Ishikawa (cell line): ENCODE measurements around the gene AVPR1A.

Experiments used
- CEBPB ChIP-seq: IDR thresholded peaks from 2 replicates; pipeline ENCODE4 v1.6.1; 2012
- CREB1 ChIP-seq: IDR thresholded peaks from 2 replicates; pipeline ENCODE4 v1.6.1; 2012; ENCODE audit warnings: low read depth
- EGR1 ChIP-seq: IDR thresholded peaks from 2 replicates; pipeline ENCODE4 v1.6.1; 2012
- EP300 ChIP-seq: IDR thresholded peaks from 2 replicates; pipeline ENCODE4 v1.6.1; 2012; ENCODE audit warnings: borderline replicate concordance
- FOXM1 ChIP-seq: IDR thresholded peaks from 2 replicates; pipeline ENCODE4 v1.6.1; 2012; ENCODE audit warnings: low read depth, borderline replicate concordance
- NFIC ChIP-seq: IDR thresholded peaks from 2 replicates; pipeline ENCODE4 v1.6.1; 2012
- RAD21 ChIP-seq: IDR thresholded peaks from 2 replicates; pipeline ENCODE4 v1.6.1; 2012; ENCODE audit warnings: low read depth
- TAF1 ChIP-seq: IDR thresholded peaks from 2 replicates; pipeline ENCODE4 v1.6.1; 2012; ENCODE audit warnings: low read depth, mild to moderate bottlenecking
- TCF12 ChIP-seq: IDR thresholded peaks from 2 replicates; pipeline ENCODE4 v1.6.1; 2012; ENCODE audit warnings: low read depth
- TEAD4 ChIP-seq: IDR thresholded peaks from 2 replicates; pipeline ENCODE4 v1.6.1; 2012
- YY1 ChIP-seq: IDR thresholded peaks from 2 replicates; pipeline ENCODE4 v1.6.1; 2012; ENCODE audit warnings: low read depth
- ZBTB7A ChIP-seq: IDR thresholded peaks from 2 replicates; pipeline ENCODE4 v1.6.1; 2012; ENCODE audit warnings: low read depth
- TF ChIP-seq, protein P1 (sequence below): IDR thresholded peaks from 2 replicates; pipeline ENCODE4 v1.6.1; 2012
- TF ChIP-seq, protein P2 (sequence below): IDR thresholded peaks from 2 replicates; pipeline ENCODE4 v1.6.1; 2012
- TF ChIP-seq, protein P3 (sequence below): IDR thresholded peaks from 2 replicates; pipeline ENCODE4 v1.6.1; 2012; ENCODE audit warnings: low read depth, mild to moderate bottlenecking

The AVPR1A gene

DNA sequence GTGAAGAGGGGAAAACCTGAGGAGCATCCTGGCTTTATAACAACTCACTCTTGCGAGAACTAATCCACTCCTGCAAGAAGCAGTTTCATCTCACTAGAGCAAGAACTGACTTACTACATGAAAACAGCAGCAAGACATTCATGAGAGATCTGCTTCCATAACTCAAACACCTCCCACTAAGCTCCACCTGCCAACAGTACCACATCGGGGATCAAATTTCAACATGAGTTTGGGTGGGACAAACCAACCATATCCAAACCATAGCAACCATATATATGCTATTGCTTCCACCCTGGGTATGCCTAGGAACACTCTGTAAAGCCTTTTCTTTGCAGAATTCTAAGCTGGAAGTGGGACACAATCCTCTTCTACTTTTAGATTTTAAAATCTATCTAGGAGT, 13.9 kb upstream of the AVPR1A start:
- TF ChIP-seq FOXM1 = no peak
- no peak for TF ChIP-seq CREB1
- no peak for TF ChIP-seq YY1
- no peak for TF ChIP-seq EGR1
- no peak for TF ChIP-seq ZBTB7A
- TF ChIP-seq EP300 = no peak
- TF ChIP-seq CEBPB = no peak
- no peak for TF ChIP-seq NFIC
- no peak for TF ChIP-seq TAF1
- TF ChIP-seq TEAD4 = no peak
- no peak for TF ChIP-seq TCF12

DNA sequence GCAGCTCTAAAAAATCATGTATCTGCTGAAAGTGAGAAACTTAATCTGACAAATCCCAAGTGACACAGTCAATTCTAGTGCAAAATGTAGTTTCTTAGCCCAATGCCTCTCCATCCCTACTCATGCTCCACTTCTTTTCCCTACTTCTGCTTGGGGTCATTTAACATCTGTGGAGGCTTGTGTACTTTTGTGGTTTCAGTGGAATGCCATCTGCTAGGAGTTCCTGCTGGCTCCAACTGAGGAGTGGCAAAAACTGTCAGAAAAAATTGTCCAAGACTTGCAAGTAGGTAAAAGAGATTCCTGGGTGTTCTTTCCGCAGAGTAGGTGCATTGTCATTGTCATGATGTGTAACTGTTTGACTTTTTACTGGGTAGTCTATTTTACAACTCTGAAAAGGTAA, 12.5 kb upstream of the AVPR1A start:
- no peak for TF ChIP-seq NFIC
- TF ChIP-seq YY1 = no peak
- no peak for TF ChIP-seq RAD21
- TF ChIP-seq EP300 = no peak
- no peak for TF ChIP-seq FOXM1
- no peak for TF ChIP-seq TEAD4

DNA sequence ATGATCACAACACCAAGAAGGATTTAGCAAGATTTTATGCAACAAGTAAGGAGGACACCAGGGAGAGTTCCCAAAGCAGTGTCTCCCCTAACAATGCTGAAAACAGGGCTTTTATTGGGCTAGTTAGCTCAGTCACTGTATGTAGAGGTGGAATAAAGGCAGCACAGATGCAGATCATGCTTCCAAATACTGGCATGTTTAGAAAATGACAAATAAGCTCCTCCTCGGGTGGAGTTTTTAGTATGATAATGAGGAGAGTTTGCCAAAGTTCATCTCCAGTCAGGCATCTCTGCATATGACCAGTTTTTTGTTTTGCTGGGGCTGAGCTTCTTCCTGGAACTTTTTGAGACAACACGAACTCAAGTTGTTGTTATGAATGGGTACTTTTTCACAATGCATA, 4.4 kb upstream of the AVPR1A start:
- TF ChIP-seq, protein P1, sequence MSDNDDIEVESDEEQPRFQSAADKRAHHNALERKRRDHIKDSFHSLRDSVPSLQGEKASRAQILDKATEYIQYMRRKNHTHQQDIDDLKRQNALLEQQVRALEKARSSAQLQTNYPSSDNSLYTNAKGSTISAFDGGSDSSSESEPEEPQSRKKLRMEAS = no peak
- TF ChIP-seq TAF1 = no peak
- no peak for TF ChIP-seq CEBPB
- TF ChIP-seq CREB1 = no peak
- TF ChIP-seq ZBTB7A = no peak
- TF ChIP-seq TEAD4 = no peak
- no peak for TF ChIP-seq RAD21
- TF ChIP-seq YY1 = no peak
- no peak for TF ChIP-seq NFIC
- no peak for TF ChIP-seq EGR1
- TF ChIP-seq FOXM1 = no peak
- TF ChIP-seq, protein P2, sequence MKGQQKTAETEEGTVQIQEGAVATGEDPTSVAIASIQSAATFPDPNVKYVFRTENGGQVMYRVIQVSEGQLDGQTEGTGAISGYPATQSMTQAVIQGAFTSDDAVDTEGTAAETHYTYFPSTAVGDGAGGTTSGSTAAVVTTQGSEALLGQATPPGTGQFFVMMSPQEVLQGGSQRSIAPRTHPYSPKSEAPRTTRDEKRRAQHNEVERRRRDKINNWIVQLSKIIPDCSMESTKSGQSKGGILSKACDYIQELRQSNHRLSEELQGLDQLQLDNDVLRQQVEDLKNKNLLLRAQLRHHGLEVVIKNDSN = no peak
- TF ChIP-seq, protein P3, sequence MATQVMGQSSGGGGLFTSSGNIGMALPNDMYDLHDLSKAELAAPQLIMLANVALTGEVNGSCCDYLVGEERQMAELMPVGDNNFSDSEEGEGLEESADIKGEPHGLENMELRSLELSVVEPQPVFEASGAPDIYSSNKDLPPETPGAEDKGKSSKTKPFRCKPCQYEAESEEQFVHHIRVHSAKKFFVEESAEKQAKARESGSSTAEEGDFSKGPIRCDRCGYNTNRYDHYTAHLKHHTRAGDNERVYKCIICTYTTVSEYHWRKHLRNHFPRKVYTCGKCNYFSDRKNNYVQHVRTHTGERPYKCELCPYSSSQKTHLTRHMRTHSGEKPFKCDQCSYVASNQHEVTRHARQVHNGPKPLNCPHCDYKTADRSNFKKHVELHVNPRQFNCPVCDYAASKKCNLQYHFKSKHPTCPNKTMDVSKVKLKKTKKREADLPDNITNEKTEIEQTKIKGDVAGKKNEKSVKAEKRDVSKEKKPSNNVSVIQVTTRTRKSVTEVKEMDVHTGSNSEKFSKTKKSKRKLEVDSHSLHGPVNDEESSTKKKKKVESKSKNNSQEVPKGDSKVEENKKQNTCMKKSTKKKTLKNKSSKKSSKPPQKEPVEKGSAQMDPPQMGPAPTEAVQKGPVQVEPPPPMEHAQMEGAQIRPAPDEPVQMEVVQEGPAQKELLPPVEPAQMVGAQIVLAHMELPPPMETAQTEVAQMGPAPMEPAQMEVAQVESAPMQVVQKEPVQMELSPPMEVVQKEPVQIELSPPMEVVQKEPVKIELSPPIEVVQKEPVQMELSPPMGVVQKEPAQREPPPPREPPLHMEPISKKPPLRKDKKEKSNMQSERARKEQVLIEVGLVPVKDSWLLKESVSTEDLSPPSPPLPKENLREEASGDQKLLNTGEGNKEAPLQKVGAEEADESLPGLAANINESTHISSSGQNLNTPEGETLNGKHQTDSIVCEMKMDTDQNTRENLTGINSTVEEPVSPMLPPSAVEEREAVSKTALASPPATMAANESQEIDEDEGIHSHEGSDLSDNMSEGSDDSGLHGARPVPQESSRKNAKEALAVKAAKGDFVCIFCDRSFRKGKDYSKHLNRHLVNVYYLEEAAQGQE = no peak
- TF ChIP-seq TCF12 = no peak
- TF ChIP-seq EP300 = no peak

DNA sequence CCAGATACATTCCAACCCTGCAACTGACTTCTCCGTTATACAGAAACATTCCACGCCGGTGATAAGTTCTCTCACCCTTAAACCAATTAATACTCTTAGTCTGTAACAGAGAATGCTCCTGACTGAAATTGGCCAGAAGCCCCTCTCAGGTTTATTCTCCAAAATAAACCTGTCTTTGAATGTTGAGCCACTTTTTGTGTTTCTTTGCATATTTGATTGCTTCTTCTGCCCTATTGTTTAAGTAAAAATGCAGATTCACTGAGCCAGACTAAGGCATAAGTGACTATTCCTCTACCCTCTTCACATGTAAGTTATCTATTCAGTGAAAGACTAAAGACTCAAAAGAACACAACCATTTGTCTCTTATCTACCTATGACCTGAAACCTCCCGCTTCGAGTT, 3.6 kb upstream of the AVPR1A start:
- no peak for TF ChIP-seq CEBPB
- TF ChIP-seq, protein P2 = no peak
- TF ChIP-seq RAD21 = no peak
- no peak for TF ChIP-seq EP300
- no peak for TF ChIP-seq FOXM1
- TF ChIP-seq, protein P3 = no peak
- TF ChIP-seq CREB1 = no peak
- no peak for TF ChIP-seq TEAD4

DNA sequence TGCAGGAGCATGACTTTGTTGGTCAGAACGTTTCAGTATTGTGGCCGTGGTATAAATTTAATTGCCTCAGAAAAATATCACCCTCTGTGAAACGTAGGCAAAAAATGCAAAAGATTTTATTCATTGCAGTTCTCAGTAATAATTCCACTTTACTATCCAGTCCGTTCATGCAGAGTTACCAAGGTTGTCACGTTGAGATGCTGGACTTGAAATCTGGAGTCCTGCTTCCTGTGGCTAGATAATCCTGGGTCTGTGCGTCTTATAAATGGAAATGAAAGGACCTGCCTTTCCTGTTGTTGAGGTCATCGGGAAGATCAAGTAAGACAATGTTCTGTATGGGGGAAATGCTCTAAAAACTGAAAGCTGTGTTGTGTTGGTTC, 1.3 kb upstream of the AVPR1A start:
- TF ChIP-seq RAD21 = no peak
- no peak for TF ChIP-seq CEBPB
- TF ChIP-seq, protein P3 = no peak
- no peak for TF ChIP-seq EGR1
- no peak for TF ChIP-seq FOXM1
- TF ChIP-seq, protein P2 = no peak
- no peak for TF ChIP-seq TEAD4
- TF ChIP-seq TAF1 = no peak
- no peak for TF ChIP-seq NFIC
- no peak for TF ChIP-seq YY1
- no peak for TF ChIP-seq EP300
- no peak for TF ChIP-seq ZBTB7A
- no peak for TF ChIP-seq CREB1
- no peak for TF ChIP-seq TCF12
- TF ChIP-seq, protein P1 = no peak
